NCI-H2196 treated with DMSO at 0.1 percent for 48 hours (cell line): ENCODE measurements around the gene ARSI.

Source experiments
- DNase-seq: peaks from one replicate; lab custom pipeline; 2025; ENCODE audit not compliant: unreplicated experiment; lab: John Stamatoyannopoulos, UW

ARSI gene

DNA sequence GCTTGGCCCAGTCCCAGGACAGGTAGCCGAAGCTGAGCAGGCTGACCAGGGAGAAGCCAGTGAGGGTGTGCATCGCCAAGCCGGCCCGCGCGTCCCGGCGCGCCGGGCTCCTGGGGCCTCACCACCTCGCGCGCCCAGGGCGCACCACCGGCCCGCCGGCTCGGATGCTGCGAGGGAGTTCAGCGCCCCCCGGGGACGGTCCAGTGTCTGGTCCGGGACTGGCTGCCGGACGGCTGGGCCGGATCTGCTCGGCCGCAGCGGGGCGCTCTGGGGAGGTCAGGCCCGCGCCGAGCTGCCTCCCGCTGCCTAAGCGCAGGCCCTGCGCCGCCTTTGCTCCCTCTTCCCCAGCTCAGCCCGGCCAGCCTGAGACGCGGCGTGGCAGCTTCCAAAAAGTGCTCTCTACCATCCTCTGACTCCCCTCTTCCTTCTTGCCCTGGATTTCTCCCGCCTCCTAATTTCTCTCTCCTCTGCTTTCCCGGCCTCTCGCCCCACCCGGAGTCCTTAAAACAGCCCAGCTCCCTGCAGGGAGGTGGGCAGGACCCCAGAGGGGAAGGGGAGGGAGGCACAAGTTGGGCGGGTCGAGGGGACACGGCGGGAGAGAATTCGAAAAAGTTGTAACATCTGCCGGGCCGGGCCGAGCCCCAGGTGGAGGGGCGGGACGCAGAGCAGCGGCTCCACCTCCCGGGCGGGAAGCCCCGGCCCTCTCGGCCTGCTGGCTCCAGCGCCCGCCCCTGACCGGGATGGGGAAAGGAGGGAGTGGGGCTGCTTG is at the start of gene ARSI:
TSS of gene ARSI (minus strand) at position 605 of the 769 bp plus-strand sequence. CDS start at position 73, 532 bp downstream.
- DNase-seq: no peak

DNA sequence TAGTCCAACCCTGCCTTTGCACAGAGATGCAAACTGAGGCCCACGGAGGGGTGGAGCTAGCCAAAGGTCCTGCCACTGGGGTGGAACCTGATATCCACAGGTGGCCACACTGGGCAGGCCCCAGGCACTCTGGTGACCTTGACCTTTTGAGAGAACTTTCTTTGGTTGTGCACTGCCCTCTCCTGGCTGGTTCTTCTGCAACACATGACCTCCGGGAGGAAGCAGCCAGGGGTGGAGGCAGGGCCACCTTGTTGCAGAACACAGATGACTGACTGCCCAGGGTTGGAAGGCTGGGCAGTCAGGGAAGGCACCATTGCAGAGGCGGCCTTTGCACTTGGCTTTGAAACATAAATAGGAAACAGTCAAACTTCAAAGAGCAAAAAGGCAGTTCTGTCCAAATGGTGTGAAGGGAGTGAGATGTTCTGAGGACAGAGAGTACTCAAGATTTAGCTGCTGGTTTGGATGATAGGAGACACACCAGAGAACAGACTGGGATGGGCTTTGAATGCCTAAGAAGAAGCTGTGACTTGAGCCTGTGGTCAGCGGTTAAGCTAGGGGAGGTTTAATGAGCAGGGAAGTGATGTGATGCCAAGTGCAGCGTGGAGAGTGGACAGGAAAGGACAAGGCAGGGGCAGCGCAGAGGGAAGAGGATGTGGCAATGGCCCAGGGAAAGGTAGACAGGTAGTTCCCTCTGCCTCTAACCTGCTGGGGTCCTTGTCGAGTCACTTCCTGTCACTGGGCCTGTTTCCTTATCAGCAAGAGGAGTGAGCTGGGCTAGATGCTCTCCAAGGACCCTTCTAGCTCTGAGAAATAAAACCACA is 48.0 kb upstream of the ARSI start:
- peak; percentile 66 for DNase-seq

DNA sequence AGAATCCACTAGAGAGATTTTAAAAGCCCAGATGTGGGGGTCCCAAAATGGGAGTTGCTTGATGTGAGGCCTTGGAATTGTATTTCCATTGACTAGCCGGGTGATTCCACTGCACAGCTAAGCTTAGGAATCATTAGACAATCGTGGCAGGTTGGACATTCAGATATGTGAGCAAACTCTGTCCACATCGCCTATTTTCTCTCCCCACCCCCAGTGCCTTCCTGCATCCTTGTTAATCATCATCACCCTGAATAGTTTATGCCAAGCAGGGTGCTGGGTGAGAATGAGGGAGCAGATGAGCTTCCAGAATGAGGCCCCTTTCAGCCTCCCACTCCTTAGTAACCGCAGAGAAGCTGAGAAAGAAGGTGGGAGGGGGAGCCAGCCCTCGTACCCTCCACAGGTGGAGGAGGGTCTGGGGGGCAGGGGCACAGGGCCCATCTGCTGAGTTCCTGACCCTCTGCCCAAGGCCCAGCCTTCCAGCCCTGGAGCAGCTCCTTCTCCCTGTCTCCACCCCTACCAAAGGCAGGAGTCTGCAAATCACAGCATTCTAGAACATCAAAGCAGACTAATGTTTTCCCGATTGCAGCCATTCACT is 47.1 kb upstream of the ARSI start:
- DNase-seq: no peak

DNA sequence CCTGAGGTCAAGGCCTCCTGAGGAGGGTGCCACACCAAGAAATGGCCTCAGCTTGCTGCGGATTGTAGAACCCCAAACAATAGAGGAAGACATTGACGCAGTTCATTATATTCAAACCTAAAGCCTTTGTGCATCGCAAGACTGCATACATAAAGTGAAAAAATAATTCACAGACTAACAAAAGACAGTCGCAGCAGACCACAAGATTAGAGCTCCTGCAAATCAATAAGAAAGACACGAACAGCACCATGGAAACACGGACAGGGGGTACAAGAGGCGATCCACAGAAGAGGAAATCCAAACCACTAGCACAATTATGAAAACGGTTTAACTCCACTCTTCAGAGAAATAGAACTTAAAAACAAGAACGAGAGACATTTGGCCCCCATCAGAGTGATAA is 44.7 kb upstream of the ARSI start:
- DNase-seq: no peak

DNA sequence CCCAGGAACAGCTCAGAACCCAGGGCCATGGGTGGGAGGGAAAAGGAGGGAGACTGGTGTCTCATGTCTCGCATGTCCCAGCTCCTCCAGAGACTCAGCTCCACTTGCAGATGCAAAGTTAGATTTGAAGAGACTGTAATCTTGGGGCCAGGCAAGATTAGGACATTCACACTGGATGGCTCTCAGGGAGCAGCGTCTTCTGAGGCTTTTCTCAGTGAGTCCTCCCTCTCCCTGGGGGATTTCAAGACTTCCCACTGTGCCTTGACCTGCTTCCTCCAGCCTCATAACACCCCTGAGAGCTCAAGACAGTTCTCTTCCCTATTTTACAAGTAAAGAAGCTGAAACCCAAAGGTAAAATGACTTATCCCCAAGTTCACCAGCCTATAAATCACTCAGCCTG is 44.3 kb upstream of the ARSI start:
- no peak for DNase-seq

DNA sequence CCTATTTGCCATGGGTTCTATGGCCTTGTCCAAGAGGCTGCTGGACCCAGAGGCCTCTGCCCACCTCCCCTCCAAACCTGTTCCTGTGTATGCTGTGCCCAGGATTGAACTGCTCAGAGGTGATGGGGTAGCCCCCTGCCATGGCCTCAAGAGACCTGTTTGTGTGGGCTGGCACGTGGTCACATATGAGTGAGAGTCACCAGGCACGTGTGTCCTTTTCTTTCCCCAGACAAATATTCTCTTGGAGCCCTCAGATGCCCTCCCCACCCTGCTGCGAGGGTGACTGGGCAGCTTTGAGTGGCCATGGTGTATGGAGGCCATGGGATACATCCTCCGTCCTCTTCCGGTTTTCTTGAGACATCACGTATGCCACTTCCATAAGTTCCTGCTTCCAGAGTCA is 43.9 kb upstream of the ARSI start:
- no peak for DNase-seq

DNA sequence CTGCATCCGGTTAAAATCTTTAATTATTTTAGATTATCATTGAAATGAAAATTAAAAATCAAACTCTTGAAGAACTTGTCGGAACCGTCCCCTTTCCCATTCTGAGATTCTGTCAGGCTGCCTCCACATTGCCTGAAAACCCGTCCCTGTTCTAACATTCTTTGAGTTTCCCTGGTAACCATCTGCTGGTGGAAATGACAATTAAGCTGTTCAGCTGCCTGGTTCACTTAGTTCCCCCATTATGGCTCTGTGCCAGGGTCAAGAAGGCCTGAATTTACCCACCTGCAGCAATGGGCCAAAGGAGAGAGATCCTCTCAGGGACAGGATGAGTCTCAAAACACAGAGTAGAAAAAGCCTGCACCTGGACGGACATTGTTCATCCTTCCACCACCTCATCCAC is 43.0 kb upstream of the ARSI start:
- DNase-seq: no peak

DNA sequence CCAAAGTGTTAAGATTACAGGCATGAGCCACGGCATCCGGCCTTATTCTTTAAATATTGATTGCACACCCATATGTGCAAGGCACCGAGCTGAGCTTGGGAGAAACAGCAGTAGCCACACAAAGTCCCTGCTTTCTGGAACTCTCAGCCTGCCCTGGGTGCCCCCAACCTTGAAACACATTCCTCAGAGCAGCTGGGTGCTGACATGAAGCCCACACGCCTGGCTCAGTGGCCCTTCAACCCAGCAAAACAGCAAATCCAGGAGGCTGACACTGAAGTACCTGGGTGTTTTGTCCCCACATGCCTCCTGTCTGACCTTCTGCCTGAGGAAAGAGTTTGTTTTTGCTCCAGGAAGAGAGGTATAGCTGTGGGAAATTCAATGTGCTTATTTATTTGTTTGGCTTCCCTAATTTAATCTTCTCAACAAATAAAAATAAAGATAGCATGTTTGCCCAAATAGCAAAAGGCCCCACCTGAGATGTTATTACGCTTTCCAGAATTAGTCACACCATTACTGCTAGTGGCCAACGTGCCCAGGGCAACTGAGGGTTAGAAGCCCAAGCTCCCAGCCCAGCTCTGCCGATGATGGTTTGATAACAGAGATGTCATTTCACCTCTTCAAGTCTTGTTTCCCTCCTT is 41.4 kb upstream of the ARSI start:
- DNase-seq: no peak

DNA sequence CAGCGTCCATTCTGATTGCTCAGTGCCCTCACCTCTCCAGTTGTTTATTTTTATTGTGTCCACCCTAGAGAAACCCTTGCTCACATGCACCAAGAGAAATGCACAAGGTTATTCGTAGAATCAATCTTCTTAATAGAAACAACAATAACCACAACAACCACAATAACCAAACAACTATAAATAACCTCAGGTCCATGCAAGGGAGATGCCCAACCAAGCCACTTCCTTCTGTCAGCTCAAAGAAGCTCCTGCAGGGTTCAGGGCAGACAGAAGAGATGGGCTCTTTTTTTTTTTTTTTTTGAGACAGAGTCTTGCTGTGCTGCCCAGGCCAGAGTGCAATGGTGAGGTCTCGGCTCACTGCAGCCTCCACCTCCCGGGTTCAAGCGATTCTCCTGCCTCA is 39.9 kb upstream of the ARSI start:
- no peak for DNase-seq

DNA sequence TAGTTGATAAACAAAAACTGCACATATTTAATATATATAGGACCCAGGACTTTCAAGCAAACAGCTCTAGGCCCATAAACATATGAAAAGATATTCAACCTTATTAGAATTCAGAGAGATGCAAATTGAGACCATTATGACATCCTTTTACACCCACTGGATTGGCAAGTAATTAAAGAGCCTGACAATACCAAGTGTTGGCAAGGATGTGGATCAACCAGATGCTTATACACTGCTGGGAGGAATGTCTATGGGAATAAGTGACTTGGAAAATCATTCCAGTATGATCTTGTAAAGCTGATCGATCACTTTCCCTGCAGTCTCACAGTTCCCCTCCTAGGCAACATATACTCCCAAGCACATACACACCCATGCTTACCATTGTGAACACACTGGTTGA is 39.3 kb upstream of the ARSI start:
- DNase-seq: no peak

DNA sequence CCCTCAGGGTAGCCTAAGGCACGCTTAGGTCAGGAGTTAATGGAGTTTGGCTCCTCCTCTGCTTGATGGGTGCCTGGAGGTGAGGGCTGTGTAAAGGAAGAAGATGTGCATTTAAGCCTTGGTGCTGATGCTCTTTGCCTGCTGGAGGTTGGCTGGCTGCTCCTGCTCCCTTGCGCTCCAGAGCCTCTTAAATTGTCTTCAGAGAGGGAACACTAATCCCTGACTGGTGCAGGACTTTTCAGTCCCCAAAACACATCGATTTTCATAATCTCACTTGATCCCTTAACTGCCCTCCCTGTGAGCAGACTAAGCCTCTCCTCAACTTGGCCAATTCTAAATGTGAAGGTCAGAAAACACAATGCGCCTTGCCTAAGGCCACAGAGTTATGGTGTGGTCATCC is 38.6 kb upstream of the ARSI start:
- no peak for DNase-seq

DNA sequence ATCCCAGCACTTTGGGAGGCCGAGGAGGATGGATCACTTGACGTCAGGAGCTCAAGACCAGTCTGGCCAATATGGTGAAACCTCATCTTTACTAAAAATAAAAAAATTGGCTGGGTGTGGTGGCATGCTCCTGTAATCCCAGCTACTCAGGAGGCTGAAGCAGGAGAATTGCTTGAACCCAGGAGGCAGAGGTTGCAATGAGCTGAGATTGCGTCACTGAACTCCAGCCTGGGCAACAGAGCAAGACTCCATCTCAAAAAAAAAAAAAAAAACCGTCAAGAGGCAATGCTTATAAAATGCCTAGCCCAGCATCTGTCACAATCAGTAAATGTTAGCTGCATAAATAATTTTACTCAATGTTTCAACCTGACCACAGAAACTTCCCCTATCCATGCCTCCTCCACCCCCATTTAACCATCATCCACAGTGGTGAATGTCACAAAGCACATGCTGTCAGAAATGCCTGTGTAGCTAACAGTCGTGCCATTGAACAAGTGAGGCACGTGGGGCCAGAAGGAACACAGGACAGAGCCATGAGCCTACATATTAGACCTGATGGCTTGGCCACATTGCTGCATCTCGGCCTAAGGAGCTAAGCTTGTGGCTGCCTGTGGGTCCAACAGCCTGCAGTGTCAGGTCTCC is 38.0 kb upstream of the ARSI start:
- DNase-seq: no peak

DNA sequence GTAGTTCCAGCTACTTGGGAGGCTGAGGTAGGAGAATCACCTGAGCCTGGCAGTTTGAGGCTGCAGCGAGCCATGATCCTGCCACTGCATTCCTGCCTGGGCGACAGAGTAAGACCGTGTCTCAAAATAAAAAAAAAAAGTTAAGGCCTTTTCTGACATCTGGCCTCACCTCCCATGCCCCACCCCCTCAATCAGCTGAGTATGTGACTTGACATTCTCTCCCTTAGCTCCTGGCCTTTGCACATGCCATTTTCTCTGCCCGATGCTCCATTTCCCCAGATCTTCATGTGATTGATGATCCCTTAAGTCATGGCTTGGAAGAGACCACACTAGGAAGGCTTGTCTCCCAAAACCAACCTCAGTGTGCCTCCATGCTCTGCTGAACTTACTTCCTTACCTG is 37.1 kb upstream of the ARSI start:
- DNase-seq: no peak

DNA sequence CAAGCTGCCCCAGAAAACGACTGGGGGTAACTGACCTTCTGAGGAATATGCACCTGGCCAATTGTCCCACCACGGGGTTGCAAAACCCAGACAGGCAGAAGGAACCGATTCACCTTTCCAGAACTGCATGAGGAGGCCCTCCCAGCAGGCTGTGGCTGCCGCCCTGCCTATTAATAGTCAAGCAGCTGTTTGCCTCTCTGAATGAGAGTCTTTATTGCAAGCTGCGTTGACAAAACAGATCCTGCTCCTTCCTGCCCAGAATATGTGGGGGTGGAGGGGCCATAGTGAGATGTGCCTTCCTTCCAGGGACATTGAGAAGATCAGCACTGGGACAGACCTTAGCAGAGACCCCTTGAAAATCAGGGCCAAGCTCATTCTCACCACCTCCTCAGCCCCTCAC is 36.5 kb upstream of the ARSI start:
- DNase-seq: no peak

DNA sequence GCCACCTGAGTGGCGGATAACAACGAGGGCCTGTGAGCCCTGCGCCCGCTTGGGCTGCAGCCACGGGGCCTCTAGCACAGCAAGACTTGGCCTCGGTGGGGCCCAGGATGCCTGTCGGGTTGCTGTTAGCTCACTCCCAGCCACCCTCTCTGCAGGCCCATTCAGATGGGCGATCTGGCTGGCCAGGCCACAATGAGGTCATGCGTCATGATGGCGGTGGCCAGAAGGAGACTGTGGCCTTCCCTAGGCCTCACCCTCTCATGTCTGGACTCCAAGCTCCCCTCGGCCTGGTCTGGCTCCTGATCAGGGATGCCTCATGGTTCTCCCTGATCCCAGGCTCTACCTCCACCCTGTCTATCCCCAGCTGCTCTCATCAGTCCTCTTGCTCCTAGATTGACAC is 35.8 kb upstream of the ARSI start:
- no peak for DNase-seq

DNA sequence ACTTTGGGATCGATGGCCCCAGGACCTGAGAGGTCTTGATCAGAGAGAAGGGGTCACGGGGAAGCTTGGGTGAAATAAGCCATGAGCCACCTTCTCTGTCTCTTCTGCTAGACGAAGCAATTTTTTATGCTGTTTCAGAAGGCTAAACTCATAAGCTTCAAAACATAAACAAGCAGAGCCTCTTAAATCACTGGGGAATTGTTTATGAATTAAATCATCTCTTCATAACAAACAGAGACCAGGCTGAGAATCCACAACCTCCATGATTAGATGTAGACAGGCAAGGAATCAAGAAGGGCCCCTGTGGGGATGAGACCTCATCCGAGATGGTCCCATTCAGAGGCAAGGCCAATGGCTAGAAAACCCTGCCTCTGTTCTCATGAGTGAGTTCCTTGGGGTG is 33.1 kb upstream of the ARSI start:
- DNase-seq: no peak

DNA sequence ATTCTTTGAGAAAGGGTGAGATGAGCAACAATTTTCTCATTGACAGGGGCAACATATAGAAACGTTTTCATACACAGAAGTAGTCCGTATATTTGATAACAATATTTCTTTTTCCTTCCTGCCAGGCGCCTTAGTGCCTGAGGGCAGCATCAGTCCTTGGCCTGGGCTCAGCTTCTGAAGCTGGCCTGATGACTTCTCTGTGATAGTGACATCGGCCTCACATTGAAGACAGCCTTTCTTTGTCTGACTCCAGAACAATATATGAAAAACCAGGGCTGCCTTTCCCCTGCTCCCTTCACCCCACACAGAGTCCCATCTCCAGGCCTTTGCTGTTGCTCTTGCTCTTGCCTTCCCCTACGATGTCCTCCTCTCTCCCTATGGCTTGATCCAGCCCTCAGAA is 30.7 kb upstream of the ARSI start:
- DNase-seq: no peak

DNA sequence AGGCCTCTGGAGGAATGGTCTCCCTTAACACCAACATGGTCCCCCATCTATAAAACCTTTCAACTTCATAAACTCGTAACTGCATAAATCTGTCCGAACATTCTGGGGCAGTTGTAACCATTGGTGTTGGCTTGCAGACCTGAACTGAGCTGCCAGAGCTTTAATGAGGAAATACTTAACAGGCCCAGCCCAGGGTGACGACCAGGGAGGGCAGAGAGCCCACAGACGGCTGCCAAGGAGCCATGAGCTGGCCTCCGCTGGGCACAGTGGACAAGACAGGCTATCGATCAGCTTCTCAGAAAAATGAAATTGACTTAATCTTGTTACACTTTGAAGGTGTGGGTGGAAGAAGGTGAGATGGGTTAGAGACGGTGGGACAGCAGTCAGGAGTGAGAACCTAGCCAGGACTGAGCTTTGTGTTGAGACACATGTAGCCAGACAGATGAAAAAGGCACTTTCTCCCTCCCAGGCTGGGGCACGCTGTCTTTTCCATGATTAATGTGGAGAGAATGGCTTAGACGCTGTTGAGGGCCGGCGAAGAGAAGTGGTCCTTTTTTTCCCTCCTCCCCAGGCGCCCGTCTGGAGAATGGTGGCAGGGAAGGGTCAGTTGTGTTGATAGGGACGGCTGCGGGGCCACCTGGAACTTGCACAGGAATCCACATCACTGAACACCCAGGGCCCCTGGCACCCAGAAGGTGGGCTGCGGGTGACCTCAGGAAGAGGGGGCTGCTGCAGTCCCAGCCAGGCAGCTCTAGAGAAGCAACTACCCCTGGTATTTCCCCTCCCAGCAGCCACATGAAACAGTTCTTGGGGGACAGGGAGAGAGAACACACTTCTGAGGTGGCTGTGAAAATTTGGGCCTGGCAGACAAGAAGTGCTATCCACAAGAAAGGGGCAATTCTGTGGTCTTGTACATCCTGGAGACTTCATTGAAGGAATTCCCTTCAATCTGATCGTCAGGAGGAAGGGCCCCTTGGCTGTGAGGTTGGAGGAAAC is 27.5 kb upstream of the ARSI start:
- no peak for DNase-seq

DNA sequence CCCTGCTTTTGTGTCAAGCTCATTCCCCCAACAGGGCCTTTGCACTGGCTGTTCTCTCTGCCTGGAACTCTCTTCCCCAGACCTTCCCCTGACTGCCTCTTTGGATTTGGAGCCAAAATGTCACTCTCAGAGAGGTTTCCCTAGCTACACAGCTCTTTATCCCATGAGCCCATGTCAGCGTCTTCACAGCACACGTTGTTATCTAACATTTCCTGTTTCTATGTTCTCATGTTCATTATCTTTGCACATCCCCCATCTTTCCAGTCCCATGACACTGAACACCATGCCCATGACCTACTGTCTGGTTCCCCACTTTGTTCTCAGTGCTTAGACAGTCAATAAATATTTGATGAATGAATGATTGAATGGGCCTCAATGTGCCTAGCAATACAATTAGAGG is 26.3 kb upstream of the ARSI start:
- DNase-seq: no peak

DNA sequence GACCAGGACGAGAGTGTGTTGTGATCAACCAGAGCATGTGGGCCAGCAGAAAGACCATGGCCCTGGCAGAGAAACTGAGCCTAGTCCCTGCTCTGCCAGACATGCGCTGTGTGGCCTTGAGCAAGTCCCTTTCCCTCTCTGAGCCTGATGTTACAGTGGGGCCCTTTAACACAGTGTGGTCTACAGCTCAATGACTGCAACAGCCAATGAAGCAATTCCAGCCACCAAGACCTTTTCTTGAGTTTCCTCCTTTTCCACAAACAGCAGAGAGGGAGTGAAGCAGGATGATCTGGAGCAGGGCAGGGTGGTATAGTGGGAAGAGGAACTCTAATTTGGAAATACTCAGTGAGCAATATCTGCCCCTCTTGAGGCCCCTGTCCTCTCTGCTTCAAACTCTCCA is 25.8 kb upstream of the ARSI start:
- DNase-seq: no peak
